Transverse colon (tissue), 4 donors: ENCODE results near the gene SLC1A3. TPM values are rescaled to one million over a fixed set of nuclear protein-coding genes. Genes with fewer than 3 reads are reported as not detected.

Experiments
- DNase-seq: peaks from one replicate; pipeline ENCODE4 v3.0.0-alpha.2; 2019
- H3K27ac ChIP-seq, 4 donors: fragments of 200-600 bp; sonication (generic); 2 replicates each; pipeline ENCODE4 v1.5.1; 2016 to 2018; ENCODE audit warnings: inconsistent platforms in 4 of 4
- H3K27me3 ChIP-seq: fragments of 200-600 bp; sonication (generic); 2 replicates; pipeline ENCODE4 v1.5.1; 2017; ENCODE audit warnings: inconsistent platforms
- H3K36me3 ChIP-seq, 4 donors: fragments of 200-600 bp; sonication (generic); 2 replicates each; pipeline ENCODE4 v1.5.1; 2017 to 2019; ENCODE audit warnings: inconsistent platforms in 4 of 4
- H3K4me1 ChIP-seq, 4 donors: fragments of 200-600 bp; sonication (generic); 2 replicates each; pipeline ENCODE4 v1.5.1; 2017 to 2020; ENCODE audit warnings: inconsistent platforms in 4 of 4
- H3K4me3 ChIP-seq, 4 donors: fragments of 200-600 bp; sonication (generic); 1 replicate in 1 of 4; 2 replicates in 3 of 4; pipeline versions ENCODE4 v1.5.1 to v1.6.1; 2017 to 2019; ENCODE audit warnings: inconsistent platforms in 4 of 4
- H3K9me3 ChIP-seq, 2 donors: fragments of 200-600 bp; sonication (generic); 2 replicates each; pipeline ENCODE4 v1.5.1; 2017 to 2019; ENCODE audit warnings: inconsistent platforms in 2 of 2
- EP300 ChIP-seq: sonication (generic); formaldehyde crosslinking; IDR thresholded peaks from one replicate; pipeline ENCODE4 v1.6.1; 2017; ENCODE audit warnings: antibody characterized with exemption, low read depth
- POLR2A ChIP-seq: fragments of 450-650 bp; IDR thresholded peaks from one replicate; pipeline ENCODE4 v1.6.1; 2016; ENCODE audit warnings: antibody characterized with exemption, mild to moderate bottlenecking, moderate library complexity
- POLR2AphosphoS5 ChIP-seq, 3 donors: sonication (generic); formaldehyde crosslinking; IDR thresholded peaks; one replicate each; pipeline ENCODE4 v1.6.1; 2016; ENCODE audit warnings: antibody characterized with exemption in 3 of 3
- WGBS, 2 donors: methylation state at CpG; one replicate each; pipeline ENCODE4 v1.1.5; 2018; ENCODE audit warnings: low coverage in 1 of 2; 5-methylcytosine and 5-hydroxymethylcytosine counted together
- in situ Hi-C, 4 donors: fragments of 200-750 bp; cut with MboI; loops; one replicate each; pipeline versions ENCODE4 v1.15.0 to v1.15.1; 2017; ENCODE audit warnings: low sequenced_read_pairs in 3 of 4, low pct_ligation_motif_present in 1 of 4, low pct_unique_long_range_greater_than_20kb in 1 of 4
- intact Hi-C: fragments of 100-400 bp; cut with DNase I; formaldehyde crosslinking; loops from one replicate; pipeline ENCODE4 v1.15.1; 2023; ENCODE audit warnings: low total_unique reads
- small RNA-seq, 4 donors: library from RNA; depleted of rRNA; stranded (forward); fragments of <200 nt; gene quantifications; one replicate each; pipeline ENCODE3, GENCODE V24; 2016
- total RNA-seq, 4 donors: library from RNA; depleted of rRNA; stranded (reverse); fragments of >200 nt; gene quantifications; one replicate each; pipeline ENCODE4 v1.1.0, GENCODE V29; 2016
- TF ChIP-seq, protein P1 (sequence below), 5 experiments: fragments of 200-600 bp in 3 of 5; fragments of 450-650 bp in 2 of 5; sonication (generic) in 3 of 5; IDR thresholded peaks; 1 replicate in 2 of 5; 2 replicates in 3 of 5; pipeline ENCODE4 v1.5.1; 2016 to 2017; ENCODE audit warnings: antibody characterized with exemption in 5 of 5, inconsistent platforms in 3 of 5, mild to moderate bottlenecking in 2 of 5, moderate library complexity in 1 of 5

The SLC1A3 gene
- total RNA-seq, 4 donors from 2014 or later, result 0.20 to 16.0 (median 4.1) TPM

DNA sequence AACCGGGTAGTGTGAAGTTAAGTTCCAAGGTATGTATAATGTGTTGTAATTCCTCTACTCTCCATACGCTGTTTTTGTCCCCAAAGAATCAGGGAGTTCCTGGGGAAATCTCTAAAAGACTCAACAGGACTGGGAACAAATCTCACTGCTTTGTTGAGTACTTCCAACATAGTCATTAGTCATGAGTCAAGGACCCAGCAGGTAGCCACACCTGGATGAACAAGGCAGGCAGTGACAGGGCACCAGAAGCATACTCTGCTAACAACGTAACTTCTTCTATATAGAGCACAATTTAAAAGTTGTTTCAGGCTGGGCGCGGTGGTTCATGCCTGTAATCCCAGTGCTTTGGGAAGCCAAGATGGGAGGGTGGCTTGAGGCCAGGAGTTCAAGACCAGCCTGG, 126.8 kb downstream of the SLC1A3 start:
- no peaks in the 10 kb centered on the region for H3K4me1 ChIP-seq
- H3K27me3 ChIP-seq, result peaks cover 5% of the 10 kb centered on the region
- H3K27ac ChIP-seq, result no peak overlapping the region
- H3K9me3 ChIP-seq, result no peaks in the 10 kb centered on the region
- in situ Hi-C loops, result loop anchor here in 3 of 4 donors (10.0 to 25.0 kb wide), 3 partner anchors 132 to 279 kb away; no protein-coding TSS in a partner anchor
- intact Hi-C loops, result no loop called here
- no peak overlapping the region for H3K4me3 ChIP-seq
- no peaks in the 10 kb centered on the region for H3K36me3 ChIP-seq
- DNase-seq, result no peak
- no peak for TF ChIP-seq POLR2AphosphoS5 (IDR thresholded peaks at IDR 0.05)
- TF ChIP-seq EP300, result no peak
- TF ChIP-seq, protein P1, sequence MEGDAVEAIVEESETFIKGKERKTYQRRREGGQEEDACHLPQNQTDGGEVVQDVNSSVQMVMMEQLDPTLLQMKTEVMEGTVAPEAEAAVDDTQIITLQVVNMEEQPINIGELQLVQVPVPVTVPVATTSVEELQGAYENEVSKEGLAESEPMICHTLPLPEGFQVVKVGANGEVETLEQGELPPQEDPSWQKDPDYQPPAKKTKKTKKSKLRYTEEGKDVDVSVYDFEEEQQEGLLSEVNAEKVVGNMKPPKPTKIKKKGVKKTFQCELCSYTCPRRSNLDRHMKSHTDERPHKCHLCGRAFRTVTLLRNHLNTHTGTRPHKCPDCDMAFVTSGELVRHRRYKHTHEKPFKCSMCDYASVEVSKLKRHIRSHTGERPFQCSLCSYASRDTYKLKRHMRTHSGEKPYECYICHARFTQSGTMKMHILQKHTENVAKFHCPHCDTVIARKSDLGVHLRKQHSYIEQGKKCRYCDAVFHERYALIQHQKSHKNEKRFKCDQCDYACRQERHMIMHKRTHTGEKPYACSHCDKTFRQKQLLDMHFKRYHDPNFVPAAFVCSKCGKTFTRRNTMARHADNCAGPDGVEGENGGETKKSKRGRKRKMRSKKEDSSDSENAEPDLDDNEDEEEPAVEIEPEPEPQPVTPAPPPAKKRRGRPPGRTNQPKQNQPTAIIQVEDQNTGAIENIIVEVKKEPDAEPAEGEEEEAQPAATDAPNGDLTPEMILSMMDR (IDR thresholded peaks at IDR 0.05), result no peak
- no peak for TF ChIP-seq POLR2A
- WGBS, 2 donors, result 63 to 90% methylated on average over 2 to 5 of the region's 5 CpGs

DNA sequence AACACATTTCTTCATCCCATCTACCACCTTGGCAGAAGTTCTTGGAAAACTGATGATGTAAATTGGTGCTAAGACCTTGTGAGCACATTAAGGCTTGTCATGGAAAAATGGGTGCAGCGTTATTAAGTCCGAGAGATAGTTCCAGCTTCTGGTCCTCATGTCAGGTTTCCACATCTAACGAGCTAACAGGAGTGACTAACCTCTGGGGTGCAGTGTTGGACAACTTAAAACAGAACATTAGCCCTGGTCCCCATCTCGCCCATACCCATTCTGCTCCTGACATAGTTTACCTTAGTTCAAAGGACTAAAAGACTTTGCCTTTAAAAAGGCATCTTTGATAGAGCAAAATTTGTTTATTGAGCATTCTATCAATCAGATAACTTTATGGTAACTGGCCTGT, 128.0 kb downstream of the SLC1A3 start:
- TF ChIP-seq, protein P1 (IDR thresholded peaks at IDR 0.05), result no peak
- TF ChIP-seq POLR2A (no peak), POLR2AphosphoS5 (IDR thresholded peaks at IDR 0.05) (no peak), EP300 (no peak)
- Histone ChIP-seq H3K27me3 (peaks cover 5% of the 10 kb centered on the region), H3K4me3 (no peak overlapping the region), H3K4me1 (no peaks in the 10 kb centered on the region), H3K36me3 (no peaks in the 10 kb centered on the region), H3K9me3 (no peaks in the 10 kb centered on the region), H3K27ac (no peak overlapping the region)
- WGBS, 2 donors, result 0 to 29% methylated on average over 1 to 4 of the region's 4 CpGs
- no peak for DNase-seq
- in situ Hi-C loops, result loop anchor here in 3 of 4 donors (10.0 to 25.0 kb wide), 3 partner anchors 130 to 278 kb away; no protein-coding TSS in a partner anchor
- intact Hi-C loops, result no loop called here

DNA sequence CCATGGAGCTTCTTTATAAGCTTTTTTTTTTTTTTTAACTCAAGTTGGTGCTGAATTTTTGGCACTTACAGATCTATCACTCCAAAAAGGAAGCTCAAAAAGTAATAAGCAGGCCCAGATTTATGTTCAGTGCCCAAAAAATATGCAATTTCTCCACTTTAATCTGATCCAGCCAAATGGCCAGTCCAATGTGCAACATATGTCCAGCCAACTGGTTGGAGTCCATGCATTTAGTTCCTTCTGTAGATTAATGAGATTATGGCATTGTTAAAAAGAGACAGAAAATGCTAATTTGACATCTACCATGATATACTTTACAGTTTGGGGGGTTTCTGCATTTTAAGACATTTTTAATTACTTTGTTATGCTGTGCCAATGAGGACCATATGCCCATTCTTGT, 129.5 kb downstream of the SLC1A3 start:
- intact Hi-C loops, result no loop called here

More for the DNA sequence above, 129.5 kb downstream of the SLC1A3 start:
- TF ChIP-seq, protein P1 (IDR thresholded peaks at IDR 0.05), result no peak
- TF ChIP-seq POLR2AphosphoS5 (IDR thresholded peaks at IDR 0.05), result no peak
- no peak for TF ChIP-seq POLR2A
- no peak for TF ChIP-seq EP300
- H3K27me3 ChIP-seq, result peaks cover 5% of the 10 kb centered on the region
- no peaks in the 10 kb centered on the region for H3K9me3 ChIP-seq
- in situ Hi-C loops, result loop anchor here (5.0 to 25.0 kb wide), 4 partner anchors 129 to 276 kb away; no protein-coding TSS in a partner anchor
- no peaks in the 10 kb centered on the region for H3K36me3 ChIP-seq
- peaks cover 0 to 3% (median 0%) of the 10 kb centered on the region in 4 donors for H3K4me1 ChIP-seq
- H3K27ac ChIP-seq, result no peak overlapping the region
- no peak for DNase-seq
- no peak overlapping the region for H3K4me3 ChIP-seq

Small RNA genes within 50 kb of the gene (small RNA-seq; reads per million reads assigned to genes)
- 0 reads per million in 4 donors for gene AC010631.1
